Activated CD8-positive, alpha-beta memory T cell treated with anti-CD3 and anti-CD28 coated beads, Interleukin-2, amount 50 U/mL, for 24 hours (primary cell): Measurements from ENCODE around the gene ZFR.
"Not testable (repeated sequence)": the region's sequence is repeated elsewhere in the genome, so short reads cannot be mapped to it uniquely, and the experiment has no call there.

Experiments
- DNase-seq: peaks from one replicate; pipeline ENCODE4 v3.0.0-alpha.2; 2020; ENCODE audit errors: extremely low read depth

Gene ZFR

GRCh38 chr5:32410630-32411029 is 33.9 kb downstream of the ZFR start:
- no peak for DNase-seq

- DNase-seq, result no peak
Measured at GRCh38 chr5:32406650-32407049, 37.9 kb downstream of the ZFR start.

GRCh38 chr5:32405507-32405906 is 39.0 kb downstream of the ZFR start:
- DNase-seq, result no peak

GRCh38 chr5:32403760-32404159 is 40.8 kb downstream of the ZFR start:
- no peak for DNase-seq

GRCh38 chr5:32400401-32400800 is 44.1 kb downstream of the ZFR start:
- no peak for DNase-seq

- not testable (repeated sequence) for DNase-seq
Measured at GRCh38 chr5:32398754-32399153, 45.8 kb downstream of the ZFR start.

GRCh38 chr5:32394981-32395380 is 49.6 kb downstream of the ZFR start:
- DNase-seq, result no peak

GRCh38 chr5:32392039-32392438 is 52.5 kb downstream of the ZFR start:
- DNase-seq, result no peak

- no peak for DNase-seq
Measured at GRCh38 chr5:32390819-32391591, 53.5 kb downstream of the ZFR start.

- DNase-seq, result no peak
Measured at GRCh38 chr5:32388432-32389129, 56.0 kb downstream of the ZFR start.

GRCh38 chr5:32387841-32388240 is 56.7 kb downstream of the ZFR start:
- DNase-seq, result no peak

GRCh38 chr5:32387211-32387610 is 57.3 kb downstream of the ZFR start:
- no peak for DNase-seq

- DNase-seq, result no peak
Measured at GRCh38 chr5:32384621-32385020, 59.9 kb downstream of the ZFR start.

- DNase-seq, result no peak
Measured at GRCh38 chr5:32383586-32383985, 61.0 kb downstream of the ZFR start.

- no peak for DNase-seq
Measured at GRCh38 chr5:32383065-32383464, 61.5 kb downstream of the ZFR start.

GRCh38 chr5:32379421-32379820 is 65.1 kb downstream of the ZFR start:
- DNase-seq, result no peak

GRCh38 chr5:32378966-32379365 is 65.6 kb downstream of the ZFR start:
- no peak for DNase-seq

GRCh38 chr5:32369542-32370155 is 74.9 kb downstream of the ZFR start:
- no peak for DNase-seq

GRCh38 chr5:32369032-32369431 is 75.5 kb downstream of the ZFR start:
- no peak for DNase-seq

GRCh38 chr5:32367271-32367670 is 77.3 kb downstream of the ZFR start:
- not testable (repeated sequence) for DNase-seq

GRCh38 chr5:32365623-32366022 is 78.9 kb downstream of the ZFR start:
- no peak for DNase-seq

- DNase-seq, result no peak
Measured at GRCh38 chr5:32363030-32363429, 81.5 kb downstream of the ZFR start.

- no peak for DNase-seq
Measured at GRCh38 chr5:32362527-32362926, 82.0 kb downstream of the ZFR start.
